NCI-H128 (cell line): ENCODE measurements around the gene PYGL.

Experiments
- DNase-seq: peaks from one replicate; lab custom pipeline; 2025; ENCODE audit not compliant: unreplicated experiment; lab: John Stamatoyannopoulos, UW

The PYGL gene

GRCh38 chr14:50882932-50883826, 61.1 kb downstream of the PYGL start:
- DNase-seq: no peak

GRCh38 chr14:50875359-50876070, 68.8 kb downstream of the PYGL start:
- DNase-seq: no peak

GRCh38 chr14:50874757-50875156, 69.5 kb downstream of the PYGL start:
- DNase-seq: no peak

- DNase-seq: no peak
Observed at GRCh38 chr14:50871914-50872732, 72.2 kb downstream of the PYGL start, which contains the start of gene ABHD12B. Gene ABHD12B (plus strand): TSS chr14:50872053. CDS start chr14:50872175, 122 bp downstream.

GRCh38 chr14:50871228-50871627, 73.1 kb downstream of the PYGL start:
- no peak for DNase-seq

GRCh38 chr14:50865391-50866076, 78.7 kb downstream of the PYGL start:
- DNase-seq: no peak

- DNase-seq: no peak
Observed at GRCh38 chr14:50864946-50865345, 79.3 kb downstream of the PYGL start.

GRCh38 chr14:50864237-50864636, 80.0 kb downstream of the PYGL start:
- no peak for DNase-seq

GRCh38 chr14:50862036-50862570, 82.2 kb downstream of the PYGL start:
- DNase-seq: no peak

- peak; percentile 78 for DNase-seq
Observed at GRCh38 chr14:50860478-50861086, 83.7 kb downstream of the PYGL start.

- DNase-seq: no peak
Observed at GRCh38 chr14:50859296-50859624, 85.0 kb downstream of the PYGL start.

GRCh38 chr14:50856660-50857059, 87.6 kb downstream of the PYGL start:
- no peak for DNase-seq

- DNase-seq: no peak
Observed at GRCh38 chr14:50855558-50855957, 88.7 kb downstream of the PYGL start.
